ENCODE results near the gene IRF7.
A peak's percentile ranks its signal among the peaks of the same experiment; 100 is the strongest.

Gene IRF7

GRCh38 chr11:621838-622237, 6.1 kb upstream of the IRF7 start:
- DNase-seq (ENCODE audit: extremely low read depth in 1 of 2, low read depth in 1 of 2) = no peak

- no peak for DNase-seq (ENCODE audit: extremely low read depth in 1 of 2, low read depth in 1 of 2)
Measured at GRCh38 chr11:620935-621814, 5.4 kb upstream of the IRF7 start.

GRCh38 chr11:620201-620600, 4.5 kb upstream of the IRF7 start:
- no peak for DNase-seq (ENCODE audit: extremely low read depth in 1 of 2, low read depth in 1 of 2)

- DNase-seq (ENCODE audit: extremely low read depth in 1 of 2, low read depth in 1 of 2) = no peak
Measured at GRCh38 chr11:619628-620050, 3.9 kb upstream of the IRF7 start.

- DNase-seq (ENCODE audit: extremely low read depth in 1 of 2, low read depth in 1 of 2) = no peak
Measured at GRCh38 chr11:618856-619627, 3.3 kb upstream of the IRF7 start.

- DNase-seq (ENCODE audit: extremely low read depth in 1 of 2, low read depth in 1 of 2) = no peak
Measured at GRCh38 chr11:617912-618682, 2.3 kb upstream of the IRF7 start.

- no peak for DNase-seq (ENCODE audit: extremely low read depth in 1 of 2, low read depth in 1 of 2)
Measured at GRCh38 chr11:617199-617911, 1.6 kb upstream of the IRF7 start.

GRCh38 chr11:616320-617198, 809 bp upstream of the IRF7 start:
- no peak for DNase-seq (ENCODE audit: extremely low read depth in 1 of 2, low read depth in 1 of 2)

- DNase-seq (ENCODE audit: extremely low read depth in 1 of 2, low read depth in 1 of 2) = no peak
Measured at GRCh38 chr11:614623-615503, 887 bp downstream of the IRF7 start.

- DNase-seq (ENCODE audit: extremely low read depth in 1 of 2, low read depth in 1 of 2) = no peak
Measured at GRCh38 chr11:614021-614622, 1.6 kb downstream of the IRF7 start.

- peak; percentile 73 to 77 for DNase-seq (ENCODE audit: extremely low read depth in 1 of 2, low read depth in 1 of 2)
Measured at GRCh38 chr11:613369-613968, 2.3 kb downstream of the IRF7 start.

- DNase-seq (ENCODE audit: extremely low read depth in 1 of 2, low read depth in 1 of 2) = no peak
Measured at GRCh38 chr11:612961-613300, 2.8 kb downstream of the IRF7 start.

- no peak for DNase-seq (ENCODE audit: extremely low read depth in 1 of 2, low read depth in 1 of 2)
Measured at GRCh38 chr11:612201-612960, 3.4 kb downstream of the IRF7 start.

GRCh38 chr11:611001-611996, 4.5 kb downstream of the IRF7 start:
- no peak for DNase-seq (ENCODE audit: extremely low read depth in 1 of 2, low read depth in 1 of 2)

GRCh38 chr11:610146-610801, 5.5 kb downstream of the IRF7 start:
- no peak for DNase-seq (ENCODE audit: extremely low read depth in 1 of 2, low read depth in 1 of 2)
